Amygdala (tissue), 56 donors: ENCODE measurements around the gene KRT16.
"Not testable (repeated sequence)": the region's sequence is repeated elsewhere in the genome, so short reads cannot be mapped to it uniquely, and the experiment has no call there.

ENCODE experiments used
- DNase-seq, 56 donors: peaks; one replicate each; lab custom pipeline; 2025; lab: John Stamatoyannopoulos, UW

Gene KRT16

GRCh38 chr17:41612376-41613160 lies at the start of gene KRT16:
KRT16 (minus strand) TSS chr17:41612767; CDS start chr17:41612688, 79 bp downstream.
- not testable (repeated sequence) for DNase-seq

GRCh38 chr17:41660221-41660711 lies 47.7 kb upstream of the KRT16 start:
- no peak for DNase-seq

- no peak for DNase-seq
These were observed 47.1 kb upstream of the KRT16 start for GRCh38 chr17:41659427-41660212.

GRCh38 chr17:41658846-41659245 lies 46.3 kb upstream of the KRT16 start:
- no peak for DNase-seq

GRCh38 chr17:41657936-41658335 lies 45.4 kb upstream of the KRT16 start:
- DNase-seq = no peak

- DNase-seq = no peak
These were observed 44.7 kb upstream of the KRT16 start for GRCh38 chr17:41657176-41657754.

GRCh38 chr17:41656249-41657023 lies 43.9 kb upstream of the KRT16 start:
- DNase-seq = no peak

- DNase-seq = no peak
These were observed 43.1 kb upstream of the KRT16 start for GRCh38 chr17:41655611-41656111.

GRCh38 chr17:41654678-41655607 lies 42.4 kb upstream of the KRT16 start:
- DNase-seq = no peak

- no peak for DNase-seq
These were observed 41.5 kb upstream of the KRT16 start for GRCh38 chr17:41653892-41654677.

GRCh38 chr17:41653421-41653820 lies 40.9 kb upstream of the KRT16 start:
- no peak for DNase-seq

- DNase-seq = no peak
These were observed 39.9 kb upstream of the KRT16 start for GRCh38 chr17:41652461-41652970.

- DNase-seq = peak in 20 of 56 donors; percentile 18 to 60 (median 30)
These were observed 39.3 kb upstream of the KRT16 start for GRCh38 chr17:41651625-41652460.

GRCh38 chr17:41650794-41651624 lies 38.4 kb upstream of the KRT16 start:
- no peak for DNase-seq

- DNase-seq = no peak
These were observed 37.5 kb upstream of the KRT16 start for GRCh38 chr17:41649923-41650519.
